ENCODE measurements around the gene TTI1.

Gene TTI1

DNA sequence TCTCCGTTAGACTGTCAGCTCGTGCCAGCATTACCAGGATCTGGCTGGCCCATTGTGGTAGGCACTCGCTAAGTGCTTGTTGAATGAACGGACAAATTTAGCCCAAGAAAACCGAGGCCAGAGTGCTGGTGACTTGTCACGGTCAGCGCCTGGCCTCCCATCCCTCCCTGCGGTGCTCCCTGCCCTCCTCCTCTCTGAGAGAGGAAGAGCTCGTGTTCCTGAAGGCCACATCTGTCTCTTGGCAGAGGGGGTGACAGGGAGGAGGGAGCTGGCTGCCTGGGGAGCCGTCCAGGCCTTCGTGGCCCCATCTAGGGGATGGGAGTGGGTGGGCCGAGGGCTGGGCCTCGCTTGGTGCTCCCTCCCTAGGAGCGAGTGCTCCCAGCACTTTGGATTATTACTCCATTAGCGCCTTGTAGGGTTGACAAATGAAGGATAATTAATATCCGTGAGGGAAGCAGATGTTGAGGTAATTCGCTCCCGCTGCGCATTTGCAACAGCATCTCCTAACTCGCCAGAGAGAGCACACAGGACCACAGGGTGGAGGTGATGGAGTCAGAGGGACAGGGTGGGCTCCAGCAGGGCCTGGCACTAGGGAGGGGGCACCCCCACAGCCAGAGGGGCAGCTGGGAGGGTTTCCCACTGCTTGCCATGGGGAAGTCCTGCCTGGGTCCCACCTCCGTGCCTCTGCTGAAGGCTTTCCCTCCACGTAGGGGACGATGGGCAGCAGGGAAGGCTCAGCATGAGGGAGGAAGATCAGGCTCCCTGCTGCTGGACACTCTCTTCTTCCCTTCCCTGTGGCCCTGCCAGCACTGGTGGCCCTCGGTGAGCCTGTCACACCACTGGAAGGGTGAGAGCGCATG, 93.3 kb downstream of the TTI1 start:
- Histone ChIP-seq H3K4me2 (ENCODE audit: low read length) (no peak overlapping the region), H3K27ac (no peak overlapping the region), H2AFZ (no peak overlapping the region), H3K27me3 (ENCODE audit: control insufficient read depth, insufficient read depth, low read length) (no peaks in the 10 kb centered on the region), H3K9me3 (ENCODE audit: control insufficient read depth, low read length) (no peaks in the 10 kb centered on the region), H3K9ac (no peak overlapping the region), H3K4me1 (no peaks in the 10 kb centered on the region), H3K4me3 (ENCODE audit: low read depth, low read length) (no peak overlapping the region), H3K36me3 (ENCODE audit: control insufficient read depth, insufficient read depth, low read length) (no peaks in the 10 kb centered on the region), H3K79me2 (no peaks in the 10 kb centered on the region)
- TF ChIP-seq, protein P1, sequence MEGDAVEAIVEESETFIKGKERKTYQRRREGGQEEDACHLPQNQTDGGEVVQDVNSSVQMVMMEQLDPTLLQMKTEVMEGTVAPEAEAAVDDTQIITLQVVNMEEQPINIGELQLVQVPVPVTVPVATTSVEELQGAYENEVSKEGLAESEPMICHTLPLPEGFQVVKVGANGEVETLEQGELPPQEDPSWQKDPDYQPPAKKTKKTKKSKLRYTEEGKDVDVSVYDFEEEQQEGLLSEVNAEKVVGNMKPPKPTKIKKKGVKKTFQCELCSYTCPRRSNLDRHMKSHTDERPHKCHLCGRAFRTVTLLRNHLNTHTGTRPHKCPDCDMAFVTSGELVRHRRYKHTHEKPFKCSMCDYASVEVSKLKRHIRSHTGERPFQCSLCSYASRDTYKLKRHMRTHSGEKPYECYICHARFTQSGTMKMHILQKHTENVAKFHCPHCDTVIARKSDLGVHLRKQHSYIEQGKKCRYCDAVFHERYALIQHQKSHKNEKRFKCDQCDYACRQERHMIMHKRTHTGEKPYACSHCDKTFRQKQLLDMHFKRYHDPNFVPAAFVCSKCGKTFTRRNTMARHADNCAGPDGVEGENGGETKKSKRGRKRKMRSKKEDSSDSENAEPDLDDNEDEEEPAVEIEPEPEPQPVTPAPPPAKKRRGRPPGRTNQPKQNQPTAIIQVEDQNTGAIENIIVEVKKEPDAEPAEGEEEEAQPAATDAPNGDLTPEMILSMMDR (IDR thresholded peaks at IDR 0.05): no peak

DNA sequence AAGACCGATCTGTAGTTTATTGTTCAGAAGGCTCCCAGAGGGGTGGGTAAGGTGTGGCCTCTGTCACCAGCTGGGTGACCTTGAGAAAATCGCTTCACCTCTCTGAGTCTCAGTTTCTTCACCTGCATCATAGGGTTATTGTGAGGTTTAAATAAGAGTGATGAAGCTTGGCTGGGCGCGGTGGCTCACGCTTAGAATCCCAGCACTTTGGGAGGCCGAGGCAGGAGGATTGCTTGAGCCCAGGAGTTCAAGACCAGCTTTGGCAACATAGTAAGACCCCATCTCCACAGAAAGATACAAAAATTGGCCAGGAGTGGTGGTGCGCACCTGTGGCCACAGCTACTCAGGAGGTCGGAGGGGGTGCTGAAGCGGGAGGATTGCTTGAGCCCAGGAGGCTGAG, 94.3 kb downstream of the TTI1 start:
- no peaks in the 10 kb centered on the region for H3K27me3 ChIP-seq (ENCODE audit: control insufficient read depth, insufficient read depth, low read length)
- H3K4me2 ChIP-seq (ENCODE audit: low read length): no peak overlapping the region
- no peak overlapping the region for H3K9ac ChIP-seq
- no peaks in the 10 kb centered on the region for H3K4me1 ChIP-seq
- TF ChIP-seq, protein P1 (IDR thresholded peaks at IDR 0.05): no peak
- H3K9me3 ChIP-seq (ENCODE audit: control insufficient read depth, low read length): no peaks in the 10 kb centered on the region
- no peaks in the 10 kb centered on the region for H3K79me2 ChIP-seq
- no peak overlapping the region for H2AFZ ChIP-seq
- H3K27ac ChIP-seq: no peak overlapping the region
- no peak overlapping the region for H3K4me3 ChIP-seq (ENCODE audit: low read depth, low read length)
- no peaks in the 10 kb centered on the region for H3K36me3 ChIP-seq (ENCODE audit: control insufficient read depth, insufficient read depth, low read length)

- Histone ChIP-seq H3K79me2 (no peaks in the 10 kb centered on the region), H3K36me3 (ENCODE audit: control insufficient read depth, insufficient read depth, low read length) (no peaks in the 10 kb centered on the region), H3K27ac (no peak overlapping the region), H3K9me3 (ENCODE audit: control insufficient read depth, low read length) (no peaks in the 10 kb centered on the region), H3K4me3 (ENCODE audit: low read depth, low read length) (no peak overlapping the region), H3K27me3 (ENCODE audit: control insufficient read depth, insufficient read depth, low read length) (no peaks in the 10 kb centered on the region), H3K9ac (no peak overlapping the region), H2AFZ (no peak overlapping the region), H3K4me1 (no peaks in the 10 kb centered on the region), H3K4me2 (ENCODE audit: low read length) (no peak overlapping the region)
- TF ChIP-seq, protein P1 (IDR thresholded peaks at IDR 0.05): no peak
Observed at GRCh38 chr20:37938181-37938750, 95.0 kb downstream of the TTI1 start.

DNA sequence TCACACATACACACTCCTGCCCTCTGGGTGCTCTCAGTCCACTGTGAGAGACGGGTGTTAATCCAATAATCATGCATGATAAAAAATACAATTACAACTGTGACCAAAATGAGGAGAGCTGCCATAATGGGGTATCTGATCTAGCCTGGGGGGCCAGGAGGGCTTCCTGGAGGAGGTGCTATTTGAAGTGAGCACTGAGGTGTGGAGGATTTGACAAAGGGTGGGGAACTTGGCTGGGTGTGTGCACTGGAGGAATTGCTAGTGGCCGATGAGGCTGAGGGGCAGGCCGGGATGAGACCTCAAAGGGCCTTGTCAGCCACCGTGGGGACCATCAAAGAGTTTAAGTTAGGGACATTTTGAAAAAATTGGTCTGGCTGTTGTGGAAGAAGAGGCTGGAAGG, 95.6 kb downstream of the TTI1 start:
- Histone ChIP-seq H3K9me3 (ENCODE audit: control insufficient read depth, low read length) (no peaks in the 10 kb centered on the region), H3K79me2 (no peaks in the 10 kb centered on the region), H3K27ac (no peak overlapping the region), H3K27me3 (ENCODE audit: control insufficient read depth, insufficient read depth, low read length) (no peaks in the 10 kb centered on the region), H3K36me3 (ENCODE audit: control insufficient read depth, insufficient read depth, low read length) (no peaks in the 10 kb centered on the region), H3K4me1 (no peaks in the 10 kb centered on the region), H3K4me2 (ENCODE audit: low read length) (no peak overlapping the region), H3K4me3 (ENCODE audit: low read depth, low read length) (no peak overlapping the region), H2AFZ (no peak overlapping the region), H3K9ac (no peak overlapping the region)
- TF ChIP-seq, protein P1 (IDR thresholded peaks at IDR 0.05): no peak

All from parathyroid adenoma (tissue), 2 donors.